CD4-positive, CD25-positive, alpha-beta regulatory T cell (primary cell): ENCODE results near the gene ADCY10. TPM values are rescaled to one million over a fixed set of nuclear protein-coding genes. Genes with fewer than 3 reads are reported as not detected.
A peak's percentile ranks its signal among the peaks of the same experiment; 100 is the strongest.

ENCODE experiments used
- ATAC-seq, 2 donors: fragments of 150-1000 bp; cut with Tn5 transposase; one replicate each; pipeline ENCODE4 v1.10.0; 2021; ENCODE audit warnings: low read depth in 2 of 2, moderate number of reproducible peaks in 2 of 2, moderate library complexity in 1 of 2
- DNase-seq, 3 donors: peaks; one replicate each; pipeline versions ENCODE4 v3.0.0 to v3.0.0-alpha.2; 2012 to 2022; ENCODE audit warnings: mixed read lengths in 1 of 3
- H3K27ac ChIP-seq: one replicate; pipeline ENCODE4 v1.7.0; 2013; ENCODE audit warnings: mild to moderate bottlenecking, low read length; ENCODE audit not compliant: insufficient read depth, poor library complexity, severe bottlenecking
- H3K27me3 ChIP-seq: one replicate; pipeline ENCODE4 v1.7.0; 2013; ENCODE audit warnings: low read length; ENCODE audit not compliant: control insufficient read depth, insufficient read depth
- H3K36me3 ChIP-seq: one replicate; pipeline ENCODE4 v1.7.0; 2013; ENCODE audit warnings: mild to moderate bottlenecking, low read length, moderate library complexity; ENCODE audit not compliant: control insufficient read depth, insufficient read depth
- H3K4me1 ChIP-seq: 2 replicates; pipeline ENCODE4 v1.7.0; 2013; ENCODE audit warnings: mild to moderate bottlenecking, low read length; ENCODE audit not compliant: insufficient read depth, control insufficient read depth, poor library complexity, severe bottlenecking
- H3K4me3 ChIP-seq: one replicate; pipeline ENCODE4 v1.7.0; 2013; ENCODE audit warnings: low read depth, mild to moderate bottlenecking, low read length, moderate library complexity
- H3K9me3 ChIP-seq, 2 experiments: 1 replicate in 1 of 2; 2 replicates in 1 of 2; pipeline ENCODE4 v1.7.0; 2013; ENCODE audit warnings: low read length in 2 of 2, mild to moderate bottlenecking in 1 of 2, moderate library complexity in 1 of 2; ENCODE audit not compliant: control insufficient read depth in 2 of 2
- H3K27ac Mint-ChIP-seq, 3 donors: one replicate each; pipeline ENCODE4 v1.8.0; 2020 to 2022; ENCODE audit warnings: mild to moderate bottlenecking in 3 of 3, mixed read lengths in 3 of 3, moderate library complexity in 2 of 3
- H3K27me3 Mint-ChIP-seq: one replicate; pipeline ENCODE4 v1.8.0; 2022; ENCODE audit warnings: mild to moderate bottlenecking, mixed read lengths
- H3K36me3 Mint-ChIP-seq: one replicate; pipeline ENCODE4 v1.8.0; 2020; ENCODE audit warnings: mixed read lengths
- H3K4me1 Mint-ChIP-seq, 4 donors: one replicate each; pipeline ENCODE4 v1.8.0; 2020 to 2022; ENCODE audit warnings: mixed read lengths in 4 of 4, mild to moderate bottlenecking in 1 of 4
- H3K4me3 Mint-ChIP-seq, 4 donors: one replicate each; pipeline ENCODE4 v1.8.0; 2020 to 2022; ENCODE audit warnings: mild to moderate bottlenecking in 4 of 4, mixed read lengths in 4 of 4, moderate library complexity in 3 of 4
- H3K9me3 Mint-ChIP-seq, 7 donors: one replicate each; pipeline ENCODE4 v1.8.0; 2020 to 2022; ENCODE audit warnings: mixed read lengths in 7 of 7, mild to moderate bottlenecking in 3 of 7, moderate library complexity in 2 of 7
- polyA plus RNA-seq, 4 donors: library from polyadenylated mRNA; unstranded; fragments of 300-500 nt; fragmentation: Illumina TruSeq; gene quantifications; one replicate each; pipeline ENCODE4 v1.2.3, GENCODE V29; 2021
- total RNA-seq: library from RNA; stranded (reverse); gene quantifications from one replicate; pipeline ENCODE4 v1.2.3, GENCODE V29; 2022

ADCY10 gene
- total and polyA plus RNA-seq, 5 donors from 2014 or later: 0.10 TPM; not detected in 4

GRCh38 chr1:167790117-167790516, 123.8 kb downstream of the ADCY10 start:
- ATAC-seq: no peak
- H3K36me3 ChIP-seq: no peaks in the 10 kb centered on the region
- Mint-ChIP-seq H3K4me3 (no peak overlapping the region), H3K27me3 (no peaks in the 10 kb centered on the region), H3K9me3 (no peaks in the 10 kb centered on the region), H3K4me1 (no peaks in the 10 kb centered on the region), H3K36me3 (peaks cover 15% of the 10 kb centered on the region), H3K27ac (no peak overlapping the region)
- DNase-seq: no peak
- no peak overlapping the region for H3K4me3 ChIP-seq
- H3K4me1 ChIP-seq: no peaks in the 10 kb centered on the region
- no peaks in the 10 kb centered on the region for H3K27me3 ChIP-seq
- H3K27ac ChIP-seq: no peak overlapping the region
- H3K9me3 ChIP-seq: no peaks in the 10 kb centered on the region

- Histone ChIP-seq H3K4me1 (no peaks in the 10 kb centered on the region), H3K36me3 (no peaks in the 10 kb centered on the region), H3K9me3 (no peaks in the 10 kb centered on the region), H3K27me3 (no peaks in the 10 kb centered on the region), H3K4me3 (no peak overlapping the region), H3K27ac (no peak overlapping the region)
- Mint-ChIP-seq H3K9me3 (no peaks in the 10 kb centered on the region), H3K27ac (no peak overlapping the region), H3K4me3 (no peak overlapping the region), H3K27me3 (no peaks in the 10 kb centered on the region), H3K36me3 (peaks cover 17% of the 10 kb centered on the region), H3K4me1 (no peaks in the 10 kb centered on the region)
- ATAC-seq: no peak
- no peak for DNase-seq
Measured at GRCh38 chr1:167789501-167789900, 124.4 kb downstream of the ADCY10 start.

GRCh38 chr1:167786502-167786901, 127.4 kb downstream of the ADCY10 start:
- Mint-ChIP-seq H3K9me3 (no peaks in the 10 kb centered on the region), H3K27ac (no peak overlapping the region), H3K4me1 (no peaks in the 10 kb centered on the region), H3K4me3 (no peak overlapping the region), H3K27me3 (no peaks in the 10 kb centered on the region), H3K36me3 (peaks cover 17% of the 10 kb centered on the region)
- H3K27ac ChIP-seq: no peak overlapping the region
- ATAC-seq (no peak), DNase-seq (no peak)
- H3K36me3 ChIP-seq: no peaks in the 10 kb centered on the region
- peaks cover 0 to 2% of the 10 kb centered on the region in 2 experiments for H3K9me3 ChIP-seq
- no peaks in the 10 kb centered on the region for H3K27me3 ChIP-seq
- H3K4me3 ChIP-seq: no peak overlapping the region
- H3K4me1 ChIP-seq: no peaks in the 10 kb centered on the region

GRCh38 chr1:167784876-167785550, 128.9 kb downstream of the ADCY10 start:
- Histone ChIP-seq H3K4me3 (no peak overlapping the region), H3K36me3 (no peaks in the 10 kb centered on the region), H3K4me1 (no peaks in the 10 kb centered on the region), H3K27me3 (no peaks in the 10 kb centered on the region), H3K27ac (no peak overlapping the region), H3K9me3 (peaks cover 0 to 2% of the 10 kb centered on the region in 2 experiments)
- peaks cover 8% of the 10 kb centered on the region for H3K27me3 Mint-ChIP-seq
- ATAC-seq: no peak
- peak overlapping the region in 1 of 4 donors; percentile 11 for H3K4me3 Mint-ChIP-seq
- peaks cover 17% of the 10 kb centered on the region for H3K36me3 Mint-ChIP-seq
- no peak for DNase-seq
- no peak overlapping the region for H3K27ac Mint-ChIP-seq
- peaks cover 0 to 2% (median 0%) of the 10 kb centered on the region in 7 donors for H3K9me3 Mint-ChIP-seq
- H3K4me1 Mint-ChIP-seq: no peaks in the 10 kb centered on the region

- H3K4me3 ChIP-seq: no peak overlapping the region
- H3K36me3 Mint-ChIP-seq: peaks cover 10% of the 10 kb centered on the region
- H3K27me3 Mint-ChIP-seq: peaks cover 13% of the 10 kb centered on the region
- peaks cover 0 to 2% of the 10 kb centered on the region in 2 experiments for H3K9me3 ChIP-seq
- no peaks in the 10 kb centered on the region for H3K27me3 ChIP-seq
- no peak overlapping the region for H3K4me3 Mint-ChIP-seq
- H3K27ac Mint-ChIP-seq: no peak overlapping the region
- no peak overlapping the region for H3K27ac ChIP-seq
- H3K36me3 ChIP-seq: no peaks in the 10 kb centered on the region
- no peaks in the 10 kb centered on the region for H3K4me1 Mint-ChIP-seq
- H3K9me3 Mint-ChIP-seq: peaks cover 0 to 3% (median 0%) of the 10 kb centered on the region in 7 donors
- ATAC-seq: no peak
- H3K4me1 ChIP-seq: no peaks in the 10 kb centered on the region
- DNase-seq: no peak
Measured at GRCh38 chr1:167782946-167783345, 131.0 kb downstream of the ADCY10 start.

GRCh38 chr1:167781558-167781957, 132.4 kb downstream of the ADCY10 start:
- DNase-seq (no peak), ATAC-seq (no peak)
- H3K27ac ChIP-seq: no peak overlapping the region
- H3K4me3 Mint-ChIP-seq: no peak overlapping the region
- no peaks in the 10 kb centered on the region for H3K36me3 ChIP-seq
- H3K27ac Mint-ChIP-seq: no peak overlapping the region
- H3K4me3 ChIP-seq: no peak overlapping the region
- no peaks in the 10 kb centered on the region for H3K27me3 ChIP-seq
- H3K36me3 Mint-ChIP-seq: peaks cover 10% of the 10 kb centered on the region
- no peaks in the 10 kb centered on the region for H3K4me1 ChIP-seq
- peaks cover 0 to 3% (median 0%) of the 10 kb centered on the region in 7 donors for H3K9me3 Mint-ChIP-seq
- H3K4me1 Mint-ChIP-seq: peaks cover 0 to 6% (median under 1%) of the 10 kb centered on the region in 4 donors
- peaks cover 19% of the 10 kb centered on the region for H3K27me3 Mint-ChIP-seq
- H3K9me3 ChIP-seq: peaks cover 0 to 2% of the 10 kb centered on the region in 2 experiments

- no peaks in the 10 kb centered on the region for H3K27me3 ChIP-seq
- H3K27ac Mint-ChIP-seq: peak overlapping the region in 1 of 3 donors; percentile 22
- peaks cover 18% of the 10 kb centered on the region for H3K36me3 Mint-ChIP-seq
- H3K4me3 Mint-ChIP-seq: no peak overlapping the region
- no peaks in the 10 kb centered on the region for H3K4me1 ChIP-seq
- ATAC-seq (no peak), DNase-seq (no peak)
- H3K4me1 Mint-ChIP-seq: peaks cover 0 to 6% (median under 1%) of the 10 kb centered on the region in 4 donors
- peaks cover 0 to 2% of the 10 kb centered on the region in 2 experiments for H3K9me3 ChIP-seq
- H3K27ac ChIP-seq: no peak overlapping the region
- H3K9me3 Mint-ChIP-seq: peaks cover 0 to 3% (median 0%) of the 10 kb centered on the region in 7 donors
- no peaks in the 10 kb centered on the region for H3K36me3 ChIP-seq
- no peak overlapping the region for H3K4me3 ChIP-seq
- peaks cover 28% of the 10 kb centered on the region for H3K27me3 Mint-ChIP-seq
Measured at GRCh38 chr1:167777269-167777650, 136.7 kb downstream of the ADCY10 start.
